SIG-M5 (cell line): ENCODE measurements around the gene C16orf92.

Experiments
- DNase-seq: peaks from one replicate; lab custom pipeline; 2025; lab: John Stamatoyannopoulos, UW

C16orf92 gene, protein sequence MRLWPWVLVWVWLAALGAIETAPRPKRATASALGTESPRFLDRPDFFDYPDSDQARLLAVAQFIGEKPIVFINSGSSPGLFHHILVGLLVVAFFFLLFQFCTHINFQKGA

GRCh38 chr16:30022887-30023286 is at the start of gene C16orf92:
Gene C16orf92, plus strand, starts transcription at chr16:30023198. Its CDS starts 143 bp downstream, at chr16:30023341.
- no peak for DNase-seq

DNA sequence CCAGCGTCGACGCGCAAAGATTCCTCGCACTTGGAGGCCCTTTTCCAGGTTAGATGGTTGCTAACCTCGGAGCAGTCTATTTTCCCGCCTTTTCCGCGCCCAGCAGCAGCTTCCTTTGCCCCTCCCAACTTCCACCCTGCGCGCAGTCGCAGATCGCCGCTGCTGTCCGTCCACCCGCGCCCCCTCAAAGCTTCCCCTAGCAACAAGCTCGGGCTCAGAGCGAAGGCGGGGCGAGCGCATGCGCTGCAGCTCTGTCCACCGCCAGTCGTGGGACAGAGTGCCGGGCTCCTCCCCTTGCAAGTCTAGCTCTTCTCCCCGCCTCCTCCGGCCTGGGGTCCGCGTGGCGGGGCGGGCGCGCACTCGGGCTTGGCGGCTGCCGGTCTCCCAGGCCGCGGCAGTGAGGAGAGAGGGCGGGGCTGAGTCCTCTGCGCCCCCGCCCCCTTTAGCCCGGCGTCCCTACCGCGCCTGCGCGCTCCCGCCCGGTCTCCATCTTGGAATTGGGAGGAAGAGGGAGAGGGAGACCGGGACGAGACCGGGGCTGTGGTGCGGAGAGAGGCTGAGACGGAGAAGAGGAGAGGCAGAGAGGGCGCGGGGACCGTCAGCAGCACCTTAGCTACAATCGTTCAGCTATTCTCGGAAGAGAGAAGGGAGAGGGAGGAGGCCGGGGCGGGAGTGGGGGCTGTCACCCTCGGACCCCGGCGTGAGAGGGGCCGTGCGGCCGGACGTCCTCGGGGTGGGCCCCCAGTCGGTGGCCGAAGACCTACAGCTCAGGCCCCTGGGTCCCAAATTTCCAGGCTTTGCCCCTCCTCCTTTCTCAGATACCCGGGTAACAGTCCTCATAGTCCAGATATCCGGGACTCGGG is 49.4 kb upstream of the C16orf92 start, which contains the start of gene TAOK2:
Gene TAOK2, plus strand, starts transcription at position 485 of the 863 bp plus-strand sequence. CDS start 3,905 bp downstream, outside the sequence.
- DNase-seq = peak; percentile 72

GRCh38 chr16:29974291-29975133 is 48.5 kb upstream of the C16orf92 start:
- DNase-seq = no peak

DNA sequence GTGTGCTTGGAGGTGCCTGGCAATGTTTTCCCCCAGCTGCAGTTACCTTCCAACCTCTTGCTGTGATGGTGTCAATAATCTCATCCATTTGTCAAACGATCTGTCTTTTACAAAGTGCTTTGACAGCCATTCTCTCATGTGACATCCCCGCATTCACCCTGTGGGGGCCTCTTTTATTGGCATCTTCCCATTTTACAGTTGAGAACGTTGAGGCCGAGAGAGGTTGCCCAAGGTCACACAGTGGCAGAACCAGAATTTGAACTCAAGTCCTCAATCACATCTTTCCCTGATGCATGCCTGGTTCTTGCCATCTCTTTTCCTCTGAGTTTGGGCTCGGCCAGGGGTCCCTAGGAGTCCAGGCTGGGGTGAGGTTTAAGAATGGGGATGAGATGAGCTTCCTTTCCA is 47.9 kb upstream of the C16orf92 start:
- no peak for DNase-seq

GRCh38 chr16:29975811-29976511 is 47.0 kb upstream of the C16orf92 start:
- DNase-seq = no peak

DNA sequence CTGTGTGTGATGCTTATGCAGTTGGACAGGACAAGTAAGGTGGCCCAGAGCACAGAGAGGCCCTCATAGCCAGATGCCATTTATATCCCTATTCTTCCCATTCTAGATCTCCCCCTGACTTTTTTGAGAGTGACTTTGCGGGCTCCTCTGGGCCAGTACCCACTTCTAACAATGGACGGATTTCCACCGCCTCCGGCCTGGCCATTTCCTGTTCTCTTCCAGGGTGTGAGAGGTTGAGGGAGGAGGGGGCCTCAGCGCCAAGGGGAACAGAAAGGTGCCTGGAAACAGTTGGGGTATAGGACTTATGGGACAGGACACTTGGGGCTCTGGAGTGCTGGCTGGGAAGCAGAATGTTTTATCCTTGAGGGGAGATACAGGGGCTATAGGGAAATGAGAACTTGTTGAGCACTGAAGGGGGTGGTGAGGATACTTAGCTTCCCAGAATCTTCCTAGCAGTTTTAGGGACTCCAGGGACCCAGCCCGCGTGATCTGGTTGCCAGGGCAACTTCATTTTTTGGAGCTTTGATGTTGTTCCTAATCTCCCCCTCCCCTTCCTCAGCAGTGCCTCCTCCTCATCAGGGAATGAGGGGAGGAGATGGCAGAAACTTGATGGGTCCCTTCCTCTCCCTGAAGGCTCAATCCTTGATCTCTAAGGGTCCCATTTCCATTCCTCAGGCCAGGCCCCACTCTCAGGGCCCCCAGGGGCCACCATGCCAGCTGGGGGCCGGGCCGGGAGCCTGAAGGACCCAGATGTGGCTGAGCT is 45.8 kb upstream of the C16orf92 start:
- no peak for DNase-seq

- no peak for DNase-seq
Measured at GRCh38 chr16:29978081-29978480, 44.9 kb upstream of the C16orf92 start.

DNA sequence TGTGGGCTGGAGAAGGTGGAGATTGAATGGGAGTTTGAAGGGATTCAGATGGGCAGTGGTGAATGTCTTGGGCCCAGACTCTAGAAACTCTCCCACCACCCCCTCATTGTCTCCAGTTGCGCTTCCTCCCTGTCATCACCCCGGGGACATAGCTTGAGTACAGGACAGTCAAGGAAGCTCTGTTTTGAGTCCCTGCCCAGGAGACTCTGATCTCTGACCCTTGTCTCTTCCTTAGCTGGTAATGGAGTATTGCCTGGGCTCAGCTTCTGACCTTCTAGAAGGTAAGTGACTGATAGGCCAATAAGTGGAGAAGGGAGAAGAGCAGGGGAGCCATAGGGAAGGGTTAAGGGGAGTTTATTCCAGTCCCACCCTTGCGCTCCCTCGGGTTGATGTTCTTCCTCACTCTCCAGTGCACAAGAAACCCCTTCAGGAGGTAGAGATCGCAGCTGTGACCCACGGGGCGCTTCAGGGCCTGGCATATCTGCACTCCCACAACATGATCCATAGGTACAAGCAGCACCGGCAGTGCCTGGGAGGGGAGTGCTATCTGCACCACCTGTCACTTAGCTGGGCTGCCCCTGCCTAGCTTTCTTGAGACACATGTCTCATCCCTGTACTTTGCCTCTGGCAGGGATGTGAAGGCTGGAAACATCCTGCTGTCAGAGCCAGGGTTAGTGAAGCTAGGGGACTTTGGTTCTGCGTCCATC is 44.3 kb upstream of the C16orf92 start:
- no peak for DNase-seq

DNA sequence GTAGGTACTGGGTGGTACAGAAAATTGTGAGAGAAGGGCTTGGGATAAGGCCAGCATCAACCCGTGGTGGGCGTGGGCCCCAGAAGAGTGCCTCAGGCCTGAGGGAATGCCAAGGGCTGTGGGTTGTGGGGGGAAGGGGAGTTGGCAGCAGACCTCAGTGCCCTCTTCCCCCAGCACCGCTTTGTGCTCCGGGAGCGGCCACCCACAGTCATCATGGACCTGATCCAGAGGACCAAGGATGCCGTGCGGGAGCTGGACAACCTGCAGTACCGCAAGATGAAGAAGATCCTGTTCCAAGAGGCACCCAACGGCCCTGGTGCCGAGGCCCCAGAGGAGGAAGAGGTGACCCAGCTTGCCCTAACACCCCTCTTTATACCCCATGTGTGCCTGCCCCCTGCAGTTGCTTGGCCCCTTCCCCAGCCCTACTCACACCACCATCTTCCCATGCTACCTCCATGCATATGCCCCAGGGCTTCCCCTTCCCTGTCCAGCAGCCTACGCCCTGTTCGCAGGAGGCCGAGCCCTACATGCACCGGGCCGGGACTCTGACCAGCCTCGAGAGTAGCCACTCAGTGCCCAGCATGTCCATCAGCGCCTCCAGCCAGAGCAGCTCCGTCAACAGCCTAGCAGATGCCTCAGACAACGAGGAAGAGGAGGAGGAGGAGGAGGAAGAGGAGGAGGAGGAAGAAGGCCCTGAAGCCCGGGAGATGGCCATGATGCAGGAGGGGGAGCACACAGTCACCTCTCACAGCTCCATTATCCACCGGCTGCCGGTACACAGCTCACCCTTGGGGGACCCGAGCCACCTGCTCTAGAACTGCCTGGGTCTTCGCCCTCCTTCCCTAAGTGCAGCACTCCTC is 40.2 kb upstream of the C16orf92 start:
- no peak for DNase-seq

- no peak for DNase-seq
Measured at GRCh38 chr16:29983420-29984136, 39.4 kb upstream of the C16orf92 start.

GRCh38 chr16:29984137-29984763 is 38.7 kb upstream of the C16orf92 start:
- no peak for DNase-seq

DNA sequence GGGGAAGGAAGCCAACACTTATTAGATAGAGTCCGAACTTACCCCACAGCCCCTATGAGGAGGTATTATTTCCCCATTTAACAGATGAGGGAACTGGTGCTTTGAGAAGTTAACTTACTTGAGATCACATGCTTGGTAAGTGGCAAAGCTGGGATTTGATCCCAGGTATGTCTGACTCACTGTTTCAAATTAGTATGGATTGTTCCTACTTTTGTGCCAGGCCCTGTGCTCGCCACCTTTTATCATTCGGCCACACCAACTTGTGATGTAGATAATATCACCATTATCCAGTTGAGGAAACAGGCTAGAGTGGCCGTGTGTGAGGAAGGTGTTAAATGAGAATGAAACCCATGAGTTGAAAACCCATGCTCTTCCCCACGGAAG is 38.2 kb upstream of the C16orf92 start:
- DNase-seq = no peak

DNA sequence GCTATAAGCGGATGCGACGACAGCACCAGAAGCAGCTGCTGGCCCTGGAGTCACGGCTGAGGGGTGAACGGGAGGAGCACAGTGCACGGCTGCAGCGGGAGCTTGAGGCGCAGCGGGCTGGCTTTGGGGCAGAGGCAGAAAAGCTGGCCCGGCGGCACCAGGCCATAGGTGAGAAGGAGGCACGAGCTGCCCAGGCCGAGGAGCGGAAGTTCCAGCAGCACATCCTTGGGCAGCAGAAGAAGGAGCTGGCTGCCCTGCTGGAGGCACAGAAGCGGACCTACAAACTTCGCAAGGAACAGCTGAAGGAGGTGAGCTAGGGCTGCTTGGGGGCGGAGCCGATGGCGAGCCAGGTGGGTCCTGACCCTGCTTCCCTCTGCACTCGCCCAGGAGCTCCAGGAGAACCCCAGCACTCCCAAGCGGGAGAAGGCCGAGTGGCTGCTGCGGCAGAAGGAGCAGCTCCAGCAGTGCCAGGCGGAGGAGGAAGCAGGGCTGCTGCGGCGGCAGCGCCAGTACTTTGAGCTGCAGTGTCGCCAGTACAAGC is 37.7 kb upstream of the C16orf92 start:
- no peak for DNase-seq

GRCh38 chr16:29986231-29986630 is 36.8 kb upstream of the C16orf92 start:
- DNase-seq = no peak

- no peak for DNase-seq
Measured at GRCh38 chr16:29986931-29987330, 36.1 kb upstream of the C16orf92 start.

GRCh38 chr16:29987371-29988085 is 35.5 kb upstream of the C16orf92 start:
- no peak for DNase-seq

- no peak for DNase-seq
Measured at GRCh38 chr16:29988346-29989075, 34.5 kb upstream of the C16orf92 start.
